Measurements from ENCODE around the gene ADCK1. TPM values are rescaled to one million over a fixed set of nuclear protein-coding genes. Genes with fewer than 3 reads are reported as not detected.

ADCK1 gene
- total RNA-seq, 4 donors from 2014 or later, result 6.0 to 16.0 (median 9.0) TPM

Other genes with a start within 250 kb of the ADCK1 start
- 10 to 100 TPM; 18.9 to 24.6 (median 22.8) TPM for gene SPTLC2, start 183.5 kb upstream of the ADCK1 start, total RNA-seq
- gene ALKBH1, start 92.1 kb upstream of the ADCK1 start, total RNA-seq, result 10 to 100 TPM in 1 of 4 donors, 1 to 10 TPM in 3; 6.4 to 13.4 (median 7.3) TPM
- 100 to 1,000 TPM in 3 of 4 donors, 10 to 100 TPM in 1; 59.1 to 147 (median 127) TPM for gene SLIRP, start 92.0 kb upstream of the ADCK1 start, total RNA-seq
- 10 to 100 TPM; 48.8 to 85.1 (median 57.4) TPM for gene SNW1, start 39.0 kb upstream of the ADCK1 start, total RNA-seq

Data from suprapubic skin (tissue), 4 donors.